Muscle layer of duodenum (tissue), 2 donors: Measurements from ENCODE around the gene WDCP.
"Not testable (repeated sequence)": the region's sequence is repeated elsewhere in the genome, so short reads cannot be mapped to it uniquely, and the experiment has no call there.

Experiments
- H3K27ac ChIP-seq: one replicate; pipeline ENCODE4 v1.7.0; 2013; ENCODE audit warnings: mild to moderate bottlenecking, low read length
- H3K27me3 ChIP-seq: one replicate; pipeline ENCODE4 v1.7.0; 2013; ENCODE audit warnings: low read depth, mild to moderate bottlenecking, control low read depth, low read length
- H3K36me3 ChIP-seq, 2 donors: one replicate each; pipeline ENCODE4 v1.7.0; 2013; ENCODE audit warnings: low read length in 2 of 2, control low read depth in 1 of 2, mild to moderate bottlenecking in 1 of 2; ENCODE audit not compliant: insufficient read depth in 2 of 2, control insufficient read depth in 1 of 2
- H3K4me1 ChIP-seq, 2 donors: one replicate each; pipeline ENCODE4 v1.7.0; 2013; ENCODE audit warnings: low read length in 2 of 2, mild to moderate bottlenecking in 2 of 2, control low read depth in 1 of 2, moderate library complexity in 1 of 2; ENCODE audit not compliant: insufficient read depth in 2 of 2, control insufficient read depth in 1 of 2
- H3K4me3 ChIP-seq, 2 donors: one replicate each; pipeline ENCODE4 v1.7.0; 2013; ENCODE audit warnings: low read length in 2 of 2, low read depth in 1 of 2, mild to moderate bottlenecking in 1 of 2
- H3K9me3 ChIP-seq, 2 donors: one replicate each; pipeline ENCODE4 v1.7.0; 2013; ENCODE audit warnings: low read length in 2 of 2, control low read depth in 1 of 2, mild to moderate bottlenecking in 1 of 2; ENCODE audit not compliant: control insufficient read depth in 1 of 2
- donor health status: healthy.

WDCP gene

GRCh38 chr2:24046930-24047702 is at the start of gene WDCP:
Gene WDCP (minus strand): TSS chr2:24047391. CDS start chr2:24039494, 7,897 bp downstream.
- Histone ChIP-seq H3K36me3 (no peaks in the 10 kb centered on the region), H3K27me3 (no peaks in the 10 kb centered on the region), H3K4me1 (peaks cover 3 to 17% of the 10 kb centered on the region in 2 donors), H3K9me3 (no peaks in the 10 kb centered on the region), H3K4me3 (peak within 1 kb of the TSS; percentile 82 to 88), H3K27ac (peak within 1 kb of the TSS; percentile 67)

GRCh38 chr2:24095171-24095677 is 48.0 kb upstream of the WDCP start:
- H3K27ac ChIP-seq, H3K4me1 ChIP-seq: not testable (repeated sequence)
- peaks cover 0 to 17% of the 10 kb centered on the region in 2 donors for H3K36me3 ChIP-seq

GRCh38 chr2:24093270-24093669 is 46.1 kb upstream of the WDCP start:
- not testable (repeated sequence) for H3K4me1 ChIP-seq, H3K9me3 ChIP-seq, H3K27ac ChIP-seq, H3K4me3 ChIP-seq, H3K27me3 ChIP-seq
- H3K36me3 ChIP-seq = peaks cover 0 to 17% of the 10 kb centered on the region in 2 donors

More at GRCh38 chr2:24095171-24095677, 48.0 kb upstream of the WDCP start:
- H3K27me3 ChIP-seq, H3K9me3 ChIP-seq, H3K4me3 ChIP-seq: not testable (repeated sequence)

GRCh38 chr2:24088821-24089359 is 41.7 kb upstream of the WDCP start:
- Histone ChIP-seq H3K9me3 (no peaks in the 10 kb centered on the region), H3K4me1 (peaks cover 0 to 8% of the 10 kb centered on the region in 2 donors), H3K4me3 (no peak overlapping the region), H3K36me3 (peaks cover 4 to 6% of the 10 kb centered on the region in 2 donors), H3K27me3 (no peaks in the 10 kb centered on the region), H3K27ac (no peak overlapping the region)

GRCh38 chr2:24087032-24087431 is 39.8 kb upstream of the WDCP start:
- no peak overlapping the region for H3K27ac ChIP-seq
- H3K27me3 ChIP-seq = no peaks in the 10 kb centered on the region
- peaks cover 4 to 6% of the 10 kb centered on the region in 2 donors for H3K36me3 ChIP-seq
- H3K4me3 ChIP-seq = no peak overlapping the region
- peaks cover 7 to 20% of the 10 kb centered on the region in 2 donors for H3K4me1 ChIP-seq
- no peaks in the 10 kb centered on the region for H3K9me3 ChIP-seq

- Histone ChIP-seq H3K27me3 (no peaks in the 10 kb centered on the region), H3K36me3 (peaks cover 7 to 10% of the 10 kb centered on the region in 2 donors), H3K9me3 (no peaks in the 10 kb centered on the region), H3K27ac (no peak overlapping the region), H3K4me1 (peaks cover 7 to 20% of the 10 kb centered on the region in 2 donors), H3K4me3 (no peak overlapping the region)
Observed at GRCh38 chr2:24086241-24086640, 39.0 kb upstream of the WDCP start.

GRCh38 chr2:24085200-24085489 is 38.0 kb upstream of the WDCP start:
- H3K4me3 ChIP-seq = peak overlapping the region; percentile 72 to 83
- peaks cover 7 to 20% of the 10 kb centered on the region in 2 donors for H3K4me1 ChIP-seq
- peak overlapping the region; percentile 90 for H3K27ac ChIP-seq
- no peaks in the 10 kb centered on the region for H3K27me3 ChIP-seq
- peaks cover 13 to 20% of the 10 kb centered on the region in 2 donors for H3K36me3 ChIP-seq
- H3K9me3 ChIP-seq = no peaks in the 10 kb centered on the region

- Histone ChIP-seq H3K9me3 (no peaks in the 10 kb centered on the region), H3K4me1 (peaks cover 7 to 20% of the 10 kb centered on the region in 2 donors), H3K4me3 (peak within 1 kb of the TSS; percentile 72 to 83), H3K36me3 (peaks cover 15 to 24% of the 10 kb centered on the region in 2 donors), H3K27ac (peak within 1 kb of the TSS; percentile 90), H3K27me3 (no peaks in the 10 kb centered on the region)
Observed at GRCh38 chr2:24084386-24085199, 37.4 kb upstream of the WDCP start, which contains the start of gene TP53I3. Gene TP53I3 (minus strand): TSS chr2:24084834. CDS start chr2:24084326, 508 bp downstream.

GRCh38 chr2:24083567-24084385 is 36.6 kb upstream of the WDCP start:
- Histone ChIP-seq H3K4me1 (peaks cover 7 to 20% of the 10 kb centered on the region in 2 donors), H3K4me3 (peak overlapping the region; percentile 56 to 72), H3K9me3 (no peaks in the 10 kb centered on the region), H3K27ac (peak overlapping the region; percentile 85), H3K27me3 (no peaks in the 10 kb centered on the region), H3K36me3 (peaks cover 19 to 26% of the 10 kb centered on the region in 2 donors)

- H3K27me3 ChIP-seq = no peaks in the 10 kb centered on the region
- H3K36me3 ChIP-seq = peaks cover 19 to 26% of the 10 kb centered on the region in 2 donors
- no peaks in the 10 kb centered on the region for H3K9me3 ChIP-seq
- H3K4me1 ChIP-seq = peaks cover 7 to 22% of the 10 kb centered on the region in 2 donors
- peak overlapping the region; percentile 56 to 72 for H3K4me3 ChIP-seq
- H3K27ac ChIP-seq = peak overlapping the region; percentile 85
Observed at GRCh38 chr2:24082787-24083566, 35.8 kb upstream of the WDCP start.
